Activated T-helper 17 cell treated with anti-CD3 and anti-CD28 coated beads, Interleukin-2, amount 50 U/mL, for 72 hours (primary cell): ENCODE measurements around the gene DRAM1. TPM values are rescaled to one million over a fixed set of nuclear protein-coding genes. Genes with fewer than 3 reads are reported as not detected.
"Not testable (repeated sequence)": the region's sequence is repeated elsewhere in the genome, so short reads cannot be mapped to it uniquely, and the experiment has no call there.

ENCODE experiments used
- ATAC-seq: fragments of 150-1000 bp; cut with Tn5 transposase; replicated peaks from 2 replicates; pipeline ENCODE4 v1.10.0; 2021; ENCODE audit warnings: mild to moderate bottlenecking, moderate library complexity
- H3K27ac Mint-ChIP-seq: one replicate; pipeline ENCODE4 v1.8.0; 2022; ENCODE audit warnings: mixed read lengths
- H3K27me3 Mint-ChIP-seq: one replicate; pipeline ENCODE4 v1.8.0; 2022; ENCODE audit warnings: mixed read lengths
- H3K36me3 Mint-ChIP-seq: one replicate; pipeline ENCODE4 v1.8.0; 2022; ENCODE audit warnings: low read depth, mild to moderate bottlenecking, mixed read lengths
- H3K4me1 Mint-ChIP-seq: one replicate; pipeline ENCODE4 v1.8.0; 2022; ENCODE audit warnings: mixed read lengths
- H3K4me3 Mint-ChIP-seq: one replicate; pipeline ENCODE4 v1.8.0; 2022; ENCODE audit warnings: mild to moderate bottlenecking, mixed read lengths
- H3K9me3 Mint-ChIP-seq: one replicate; pipeline ENCODE4 v1.8.0; 2022; ENCODE audit warnings: mixed read lengths
- total RNA-seq, 2 donors: library from RNA; stranded (reverse); gene quantifications; one replicate each; pipeline ENCODE4 v1.2.3, GENCODE V29; 2022

The DRAM1 gene
- total RNA-seq, 2 donors from 2014 or later: 6.0 to 7.0 TPM

GRCh38 chr12:101854747-101855146, 22.6 kb upstream of the DRAM1 start:
- H3K4me3 Mint-ChIP-seq: no peak overlapping the region
- no peak for ATAC-seq
- peaks cover 5% of the 10 kb centered on the region for H3K4me1 Mint-ChIP-seq
- no peak overlapping the region for H3K27ac Mint-ChIP-seq
- no peaks in the 10 kb centered on the region for H3K27me3 Mint-ChIP-seq
- no peaks in the 10 kb centered on the region for H3K9me3 Mint-ChIP-seq
- no peaks in the 10 kb centered on the region for H3K36me3 Mint-ChIP-seq

DNA sequence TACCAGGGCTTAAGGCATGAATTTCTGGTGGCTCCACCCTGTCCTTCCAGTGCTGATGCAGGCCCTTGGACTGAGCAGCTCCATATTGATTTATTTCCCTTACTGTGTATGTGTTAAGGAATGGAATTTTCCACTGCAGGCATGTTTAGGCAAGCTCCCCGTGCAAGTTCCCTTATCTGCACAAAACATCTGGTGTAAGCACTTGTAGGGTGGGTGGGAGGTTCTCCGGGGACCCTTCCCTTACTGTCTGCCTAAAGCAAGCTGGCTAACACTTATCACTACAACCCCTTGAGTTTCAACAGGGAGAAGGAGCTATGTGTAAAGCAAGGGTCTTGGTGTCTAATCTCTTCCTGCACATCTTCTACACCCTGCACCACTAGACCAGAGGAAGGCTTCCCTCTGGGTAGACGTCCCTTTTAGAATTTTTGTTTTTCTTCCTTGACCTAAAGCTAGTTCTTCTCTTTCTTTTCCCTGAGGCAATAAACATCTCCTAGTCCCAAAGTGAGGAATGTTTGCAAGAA, 22.0 kb upstream of the DRAM1 start:
- H3K4me1 Mint-ChIP-seq: peaks cover 11% of the 10 kb centered on the region
- H3K4me3 Mint-ChIP-seq: no peak overlapping the region
- no peaks in the 10 kb centered on the region for H3K27me3 Mint-ChIP-seq
- H3K36me3 Mint-ChIP-seq: no peaks in the 10 kb centered on the region
- H3K27ac Mint-ChIP-seq: no peak overlapping the region
- no peak for ATAC-seq
- no peaks in the 10 kb centered on the region for H3K9me3 Mint-ChIP-seq

GRCh38 chr12:101855976-101856375, 21.4 kb upstream of the DRAM1 start:
- no peaks in the 10 kb centered on the region for H3K36me3 Mint-ChIP-seq
- H3K27ac Mint-ChIP-seq: no peak overlapping the region
- H3K4me1 Mint-ChIP-seq: peaks cover 11% of the 10 kb centered on the region
- no peak for ATAC-seq
- H3K9me3 Mint-ChIP-seq: no peaks in the 10 kb centered on the region
- no peak overlapping the region for H3K4me3 Mint-ChIP-seq
- no peaks in the 10 kb centered on the region for H3K27me3 Mint-ChIP-seq

DNA sequence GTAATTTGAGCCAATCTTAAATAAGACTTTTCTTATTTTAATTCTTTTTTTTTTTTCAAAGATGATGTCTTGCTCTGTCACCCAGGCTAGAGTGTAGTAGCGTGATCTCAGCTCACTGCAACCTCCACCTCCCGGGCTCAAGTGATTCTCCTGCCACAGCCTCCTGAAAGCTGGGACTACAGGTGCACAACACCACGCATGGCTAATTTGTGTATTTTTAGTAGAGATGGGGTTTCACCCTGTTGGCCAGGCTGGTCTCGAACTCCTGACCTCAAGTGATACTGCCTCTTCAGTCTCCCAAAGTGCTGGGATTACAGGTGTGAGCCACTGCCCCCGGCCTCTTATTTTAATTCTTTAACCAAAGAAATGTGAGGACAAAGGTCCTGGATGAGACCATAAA, 20.8 kb upstream of the DRAM1 start:
- not testable (repeated sequence) for H3K4me3 Mint-ChIP-seq, H3K9me3 Mint-ChIP-seq

DNA sequence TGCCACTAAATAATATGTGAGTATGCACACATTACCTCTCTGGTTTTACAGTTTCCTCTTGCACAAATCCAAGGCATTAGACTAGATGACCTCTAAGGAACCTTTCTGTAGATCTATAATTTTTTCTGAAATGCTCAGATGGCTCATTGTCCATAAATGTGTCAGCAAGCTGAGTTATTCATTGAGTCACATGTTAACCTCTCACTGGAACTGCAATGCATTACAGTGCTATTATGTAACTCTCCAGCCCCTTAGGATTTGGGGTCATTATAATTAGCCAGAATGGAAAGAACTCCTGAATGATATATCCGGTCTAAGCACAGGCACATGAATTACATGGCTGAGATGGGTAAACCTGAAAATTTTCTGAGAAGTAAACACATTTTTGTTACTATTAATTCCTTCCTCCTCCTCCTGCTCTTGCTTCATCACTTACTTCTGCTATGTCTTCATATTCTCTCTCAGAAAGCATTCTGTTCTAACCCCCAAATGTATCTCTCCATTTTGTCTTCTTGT, 20.3 kb upstream of the DRAM1 start:
- Mint-ChIP-seq H3K36me3 (no peaks in the 10 kb centered on the region), H3K4me3 (no peak overlapping the region), H3K9me3 (no peaks in the 10 kb centered on the region), H3K4me1 (peaks cover 11% of the 10 kb centered on the region), H3K27ac (no peak overlapping the region), H3K27me3 (no peaks in the 10 kb centered on the region)
- ATAC-seq: peak; percentile 63

More for the DNA sequence above, 20.8 kb upstream of the DRAM1 start:
- H3K4me1 Mint-ChIP-seq: peaks cover 11% of the 10 kb centered on the region
- H3K27me3 Mint-ChIP-seq, H3K27ac Mint-ChIP-seq, H3K36me3 Mint-ChIP-seq, ATAC-seq: not testable (repeated sequence)

DNA sequence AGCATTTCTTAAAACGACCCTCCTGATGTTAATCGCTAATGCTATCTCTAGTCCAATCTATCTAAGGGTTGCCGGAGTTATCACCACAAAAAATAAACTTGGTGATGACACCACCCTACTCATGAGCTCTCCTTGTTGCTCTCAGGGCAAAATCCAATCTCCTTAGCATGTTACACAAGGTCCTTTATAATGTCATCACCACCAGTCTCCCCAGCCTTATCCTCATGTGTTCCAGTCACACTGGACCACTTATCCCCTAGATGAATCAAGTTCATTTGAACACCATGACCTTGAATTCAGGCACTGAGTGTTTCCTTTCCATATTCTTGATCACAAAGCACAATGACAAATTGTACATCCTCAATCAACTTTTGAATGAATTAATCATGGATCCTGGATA, 19.0 kb upstream of the DRAM1 start:
- Mint-ChIP-seq H3K27me3 (no peaks in the 10 kb centered on the region), H3K27ac (no peak overlapping the region), H3K4me3 (no peak overlapping the region), H3K36me3 (no peaks in the 10 kb centered on the region), H3K4me1 (peaks cover 11% of the 10 kb centered on the region), H3K9me3 (no peaks in the 10 kb centered on the region)
- no peak for ATAC-seq

GRCh38 chr12:101859664-101860607, 17.4 kb upstream of the DRAM1 start:
- Mint-ChIP-seq H3K4me3 (peak overlapping the region; percentile 34), H3K36me3 (no peaks in the 10 kb centered on the region), H3K27me3 (no peaks in the 10 kb centered on the region), H3K9me3 (no peaks in the 10 kb centered on the region), H3K27ac (peak overlapping the region; percentile 26), H3K4me1 (peaks cover 11% of the 10 kb centered on the region)
- ATAC-seq: peak; percentile 86

DNA sequence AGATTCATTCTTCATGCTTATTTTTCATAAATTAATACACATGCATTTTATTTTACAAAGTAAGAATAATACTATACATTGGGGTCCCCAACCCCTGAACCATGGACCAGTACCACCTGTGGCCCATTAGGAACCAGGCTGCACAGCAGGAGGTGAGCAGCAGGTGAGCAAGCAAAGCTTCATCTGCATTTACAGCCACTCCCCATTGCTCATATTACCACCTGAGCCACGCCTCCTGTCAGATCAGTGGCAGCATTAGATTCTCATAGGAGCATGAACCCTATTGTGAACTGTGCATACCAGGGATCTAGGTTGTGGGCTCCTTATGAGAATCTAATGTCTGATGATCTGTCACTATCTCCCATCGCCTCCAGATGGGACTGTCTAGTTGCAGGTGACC, 15.7 kb upstream of the DRAM1 start:
- not testable (repeated sequence) for ATAC-seq, H3K27me3 Mint-ChIP-seq, H3K4me3 Mint-ChIP-seq, H3K27ac Mint-ChIP-seq, H3K36me3 Mint-ChIP-seq, H3K9me3 Mint-ChIP-seq
- peaks cover 13% of the 10 kb centered on the region for H3K4me1 Mint-ChIP-seq

- ATAC-seq: no peak
- no peaks in the 10 kb centered on the region for H3K36me3 Mint-ChIP-seq
- H3K4me1 Mint-ChIP-seq: peaks cover 13% of the 10 kb centered on the region
- H3K27me3 Mint-ChIP-seq: no peaks in the 10 kb centered on the region
- H3K4me3 Mint-ChIP-seq: no peak overlapping the region
- H3K9me3 Mint-ChIP-seq: no peaks in the 10 kb centered on the region
- no peak overlapping the region for H3K27ac Mint-ChIP-seq
Observed at GRCh38 chr12:101862245-101862644, 15.1 kb upstream of the DRAM1 start.

DNA sequence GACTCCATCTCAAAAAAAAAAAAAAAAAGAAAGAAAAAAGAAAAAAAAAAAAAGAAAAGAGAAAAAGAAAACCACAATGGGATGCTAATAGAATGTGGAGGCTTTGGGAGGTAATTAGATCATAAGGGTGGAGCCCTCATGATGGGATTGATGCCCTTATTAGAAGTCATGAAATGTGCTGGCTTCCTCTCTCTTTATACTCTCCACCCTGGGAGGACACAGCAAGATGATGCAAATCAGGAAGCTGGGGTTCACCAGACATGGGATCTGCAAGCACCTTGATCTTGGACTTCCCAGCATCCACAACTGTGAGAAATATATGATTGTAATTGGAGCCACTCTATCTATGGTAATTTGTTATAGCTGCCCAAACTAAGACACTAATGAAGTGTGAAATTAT, 13.4 kb upstream of the DRAM1 start:
- ATAC-seq: no peak
- Mint-ChIP-seq H3K27me3 (no peaks in the 10 kb centered on the region), H3K4me3 (no peak overlapping the region), H3K36me3 (no peaks in the 10 kb centered on the region), H3K27ac (no peak overlapping the region), H3K4me1 (peaks cover 13% of the 10 kb centered on the region), H3K9me3 (no peaks in the 10 kb centered on the region)

DNA sequence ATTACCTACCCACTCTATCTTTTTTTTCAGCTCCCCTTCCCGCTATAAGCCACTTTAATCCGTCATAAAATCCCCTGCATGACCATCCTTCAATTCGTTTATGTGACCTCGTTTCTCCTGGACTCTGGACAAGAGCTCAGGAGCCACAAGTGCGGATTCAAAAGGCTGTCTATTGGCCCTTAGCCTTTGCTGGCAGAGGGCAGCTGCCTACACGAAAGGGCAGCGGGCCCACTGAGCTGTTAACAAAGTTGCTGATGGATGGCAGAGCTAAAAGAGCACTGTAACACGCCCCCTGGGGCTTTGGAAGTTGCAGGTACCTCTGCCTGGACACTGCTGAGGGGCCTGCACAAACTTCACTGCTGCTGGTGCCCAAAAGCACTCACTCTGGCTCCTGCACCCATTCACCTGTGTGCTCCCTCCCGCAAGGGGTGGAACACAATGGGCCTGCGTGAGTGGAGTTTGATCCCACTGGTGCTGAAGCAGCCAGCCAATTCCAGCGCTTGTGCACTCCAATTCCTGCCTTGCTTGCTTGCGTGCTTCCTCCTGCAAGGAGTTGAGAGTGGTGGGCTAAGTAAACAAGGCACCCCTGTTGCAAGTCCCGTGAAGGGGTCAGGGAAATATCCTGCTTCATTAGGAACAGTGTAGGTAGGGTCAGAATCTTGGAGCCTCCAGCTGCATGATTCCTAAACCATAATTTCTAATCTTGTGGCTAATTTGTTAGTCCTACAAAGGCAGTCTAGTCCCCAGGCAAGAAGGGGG, 10.6 kb upstream of the DRAM1 start:
- no peaks in the 10 kb centered on the region for H3K9me3 Mint-ChIP-seq
- H3K36me3 Mint-ChIP-seq: no peaks in the 10 kb centered on the region
- H3K27ac Mint-ChIP-seq: peak overlapping the region; percentile 79
- H3K4me3 Mint-ChIP-seq: peak overlapping the region; percentile 33
- peaks cover 5% of the 10 kb centered on the region for H3K4me1 Mint-ChIP-seq
- H3K27me3 Mint-ChIP-seq: no peaks in the 10 kb centered on the region
- no peak for ATAC-seq

- not testable (repeated sequence) for ATAC-seq, H3K4me3 Mint-ChIP-seq, H3K27me3 Mint-ChIP-seq, H3K27ac Mint-ChIP-seq, H3K36me3 Mint-ChIP-seq, H3K9me3 Mint-ChIP-seq, H3K4me1 Mint-ChIP-seq
Observed at GRCh38 chr12:101867619-101868018, 9.8 kb upstream of the DRAM1 start.

GRCh38 chr12:101870925-101871324, 6.5 kb upstream of the DRAM1 start:
- Mint-ChIP-seq H3K36me3 (no peaks in the 10 kb centered on the region), H3K9me3 (no peaks in the 10 kb centered on the region), H3K4me1 (peaks cover 8% of the 10 kb centered on the region), H3K27ac (no peak overlapping the region), H3K4me3 (no peak overlapping the region), H3K27me3 (no peaks in the 10 kb centered on the region)
- ATAC-seq: no peak

- H3K4me3 Mint-ChIP-seq: no peak overlapping the region
- no peak for ATAC-seq
- H3K9me3 Mint-ChIP-seq: no peaks in the 10 kb centered on the region
- H3K4me1 Mint-ChIP-seq: peaks cover 12% of the 10 kb centered on the region
- H3K36me3 Mint-ChIP-seq: no peaks in the 10 kb centered on the region
- no peak overlapping the region for H3K27ac Mint-ChIP-seq
- no peaks in the 10 kb centered on the region for H3K27me3 Mint-ChIP-seq
Observed at GRCh38 chr12:101875162-101875561, 2.2 kb upstream of the DRAM1 start.
